ENCODE results near the gene RAB35. TPM values are rescaled to one million over a fixed set of nuclear protein-coding genes. Genes with fewer than 3 reads are reported as not detected.

Gene RAB35
- total RNA-seq, 1 experiment from 2014 or later = 30.0 TPM

GRCh38 chr12:120086801-120087621 is 29.5 kb downstream of the RAB35 start:
- peak; percentile 98 for DNase-seq (ENCODE audit: low spot score)

GRCh38 chr12:120085920-120086645 is 30.5 kb downstream of the RAB35 start:
- no peak for DNase-seq (ENCODE audit: low spot score)

GRCh38 chr12:120081641-120082040 is 34.9 kb downstream of the RAB35 start:
- DNase-seq (ENCODE audit: low spot score) = no peak

GRCh38 chr12:120079411-120080400 is 36.8 kb downstream of the RAB35 start:
- peak; percentile 11 for DNase-seq (ENCODE audit: low spot score)

GRCh38 chr12:120078868-120079267 is 37.7 kb downstream of the RAB35 start:
- no peak for DNase-seq (ENCODE audit: low spot score)

- DNase-seq (ENCODE audit: low spot score) = no peak
These were observed 39.3 kb downstream of the RAB35 start for GRCh38 chr12:120077260-120077659.

GRCh38 chr12:120076651-120077050 is 39.9 kb downstream of the RAB35 start:
- DNase-seq (ENCODE audit: low spot score) = no peak

- DNase-seq (ENCODE audit: low spot score) = no peak
These were observed 41.4 kb downstream of the RAB35 start for GRCh38 chr12:120075034-120075616.

GRCh38 chr12:120072472-120073249 is 43.9 kb downstream of the RAB35 start:
- DNase-seq (ENCODE audit: low spot score) = no peak

- DNase-seq (ENCODE audit: low spot score) = no peak
These were observed 45.0 kb downstream of the RAB35 start for GRCh38 chr12:120071493-120072020.

GRCh38 chr12:120069278-120069677 is 47.3 kb downstream of the RAB35 start:
- no peak for DNase-seq (ENCODE audit: low spot score)

GRCh38 chr12:120067901-120068300 is 48.7 kb downstream of the RAB35 start:
- no peak for DNase-seq (ENCODE audit: low spot score)

- DNase-seq (ENCODE audit: low spot score) = no peak
These were observed 49.3 kb downstream of the RAB35 start for GRCh38 chr12:120067084-120067869.

- DNase-seq (ENCODE audit: low spot score) = no peak
These were observed 50.2 kb downstream of the RAB35 start for GRCh38 chr12:120066341-120066740.

GRCh38 chr12:120065472-120065871 is 51.1 kb downstream of the RAB35 start:
- DNase-seq (ENCODE audit: low spot score) = no peak

GRCh38 chr12:120064054-120064940 is 52.3 kb downstream of the RAB35 start:
- DNase-seq (ENCODE audit: low spot score) = peak; percentile 23

- DNase-seq (ENCODE audit: low spot score) = no peak
These were observed 53.5 kb downstream of the RAB35 start for GRCh38 chr12:120062976-120063579.

- DNase-seq (ENCODE audit: low spot score) = no peak
These were observed 54.9 kb downstream of the RAB35 start for GRCh38 chr12:120061575-120062214.

All from A172 (cell line).